Measurements from ENCODE around the gene CRTC1.

The CRTC1 gene

DNA sequence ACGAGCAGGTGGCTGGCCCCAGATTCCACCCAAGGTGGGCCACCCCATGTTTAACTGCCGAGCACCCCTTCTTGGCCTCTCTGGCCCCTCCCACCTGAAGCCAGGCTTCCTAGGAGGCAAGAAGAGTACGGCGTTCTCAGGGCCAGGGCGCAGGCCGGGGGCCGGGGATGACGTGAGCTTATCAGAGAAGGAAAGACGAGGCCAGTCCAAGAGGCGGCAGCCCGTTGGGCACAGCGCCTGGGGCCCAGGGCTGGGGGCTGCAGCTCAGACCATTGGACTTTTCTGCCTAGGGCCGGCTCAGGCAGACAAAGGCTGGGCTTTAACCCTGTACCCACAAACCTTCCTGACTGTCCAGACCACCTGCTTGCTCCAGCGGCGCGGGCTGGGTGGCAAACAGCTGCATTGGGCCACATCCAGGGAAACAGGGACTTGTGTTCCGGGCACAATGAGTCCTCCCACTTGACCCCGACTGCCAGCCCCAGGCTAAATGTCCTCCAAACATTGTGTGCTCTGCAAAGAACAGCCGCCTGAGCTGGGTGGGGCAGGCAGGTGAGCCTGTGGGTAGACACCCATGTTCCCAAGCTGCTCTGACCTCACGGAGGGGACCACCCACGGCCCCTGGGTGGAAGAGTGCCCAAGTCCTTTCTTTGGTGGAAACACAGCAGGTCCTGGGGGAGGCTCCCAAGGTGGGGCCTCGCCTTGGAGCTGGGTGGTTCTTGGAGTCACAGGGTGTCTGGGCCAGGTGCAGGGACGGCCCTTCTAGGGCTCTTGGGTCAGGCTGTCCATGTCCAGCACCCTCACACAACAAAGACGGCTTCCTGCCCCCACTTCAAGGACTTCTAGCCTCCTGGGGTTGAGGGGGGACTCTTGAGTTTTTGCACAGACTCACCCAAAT, 85.8 kb downstream of the CRTC1 start:
- DNase-seq (ENCODE audit: low spot score), result no peak

- DNase-seq (ENCODE audit: low spot score), result no peak
Observed at GRCh38 chr19:18769989-18770528, 86.6 kb downstream of the CRTC1 start.

DNA sequence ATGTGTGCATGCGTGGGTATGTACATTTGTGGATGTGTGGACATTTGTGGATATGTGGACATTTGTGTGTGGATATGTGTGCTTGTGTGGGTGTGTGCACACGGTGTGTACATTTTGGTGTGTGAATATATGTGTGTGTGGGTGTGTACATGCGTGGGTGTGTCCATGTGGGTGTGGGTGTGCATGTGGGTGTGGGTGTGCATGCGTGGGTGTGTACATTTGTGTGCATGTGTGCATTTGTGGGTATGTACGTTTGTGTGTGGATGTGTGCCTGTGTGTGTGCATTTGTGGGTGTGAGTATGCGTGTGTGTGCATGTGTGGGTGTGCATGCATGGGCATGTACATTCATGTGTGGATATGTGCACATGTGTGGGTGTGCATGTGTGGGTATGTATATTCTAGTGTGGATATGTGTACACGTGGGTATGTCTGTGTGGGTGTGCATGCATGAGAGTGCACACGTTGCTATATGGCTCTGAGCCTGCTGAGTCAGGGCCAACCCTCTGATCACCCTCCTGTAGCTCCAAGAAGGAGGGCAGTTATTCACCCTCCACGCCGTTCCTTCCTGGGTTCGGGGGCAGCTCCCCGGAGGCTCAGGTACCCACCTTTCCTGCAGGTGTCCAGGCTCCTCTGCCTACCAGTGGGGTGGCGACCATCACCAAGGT, 87.3 kb downstream of the CRTC1 start:
- DNase-seq (ENCODE audit: low spot score), result no peak

DNA sequence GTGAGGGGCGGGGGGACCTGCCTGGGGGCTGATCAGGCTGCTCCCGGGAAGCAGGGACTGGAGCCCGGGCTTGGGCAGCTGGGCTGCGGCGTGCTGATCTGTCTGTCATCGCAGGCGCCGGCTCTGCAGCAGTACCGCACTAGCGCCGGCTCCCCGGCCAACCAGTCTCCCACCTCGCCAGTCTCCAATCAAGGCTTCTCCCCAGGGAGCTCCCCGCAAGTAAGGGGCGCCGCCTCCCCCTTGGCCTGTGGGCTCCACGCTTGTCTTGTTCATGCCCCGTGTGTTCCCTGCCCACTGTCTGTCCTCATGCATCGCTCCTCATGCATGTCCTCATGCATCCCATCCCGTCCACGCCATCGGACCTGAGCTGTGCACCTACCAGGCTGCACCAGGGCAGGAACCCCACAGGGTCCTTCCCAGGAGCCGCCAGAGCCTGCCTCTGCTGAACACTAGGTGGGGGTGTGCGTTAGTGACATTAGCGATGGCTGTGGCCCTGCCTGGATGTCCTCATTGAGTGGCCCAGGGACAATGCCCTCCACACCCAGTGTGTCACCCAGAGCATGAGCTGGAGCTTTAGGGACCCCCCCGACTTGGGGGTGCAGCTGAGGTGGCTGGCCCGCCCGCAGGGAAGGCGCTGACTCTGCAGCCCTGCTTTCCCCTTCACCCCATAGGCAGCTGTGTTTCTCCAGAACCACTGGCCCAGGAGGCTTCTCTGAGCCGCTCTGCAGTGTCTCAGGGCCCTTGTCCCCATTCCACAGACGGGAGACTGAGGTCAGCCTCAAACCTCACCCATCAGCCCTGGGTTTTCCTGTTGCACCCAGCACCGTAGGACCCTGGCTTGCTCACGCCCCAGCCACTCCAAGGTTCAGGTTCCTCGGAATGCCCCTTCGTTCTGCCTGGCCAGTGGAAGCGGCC, 88.1 kb downstream of the CRTC1 start:
- no peak for DNase-seq (ENCODE audit: low spot score)

DNA sequence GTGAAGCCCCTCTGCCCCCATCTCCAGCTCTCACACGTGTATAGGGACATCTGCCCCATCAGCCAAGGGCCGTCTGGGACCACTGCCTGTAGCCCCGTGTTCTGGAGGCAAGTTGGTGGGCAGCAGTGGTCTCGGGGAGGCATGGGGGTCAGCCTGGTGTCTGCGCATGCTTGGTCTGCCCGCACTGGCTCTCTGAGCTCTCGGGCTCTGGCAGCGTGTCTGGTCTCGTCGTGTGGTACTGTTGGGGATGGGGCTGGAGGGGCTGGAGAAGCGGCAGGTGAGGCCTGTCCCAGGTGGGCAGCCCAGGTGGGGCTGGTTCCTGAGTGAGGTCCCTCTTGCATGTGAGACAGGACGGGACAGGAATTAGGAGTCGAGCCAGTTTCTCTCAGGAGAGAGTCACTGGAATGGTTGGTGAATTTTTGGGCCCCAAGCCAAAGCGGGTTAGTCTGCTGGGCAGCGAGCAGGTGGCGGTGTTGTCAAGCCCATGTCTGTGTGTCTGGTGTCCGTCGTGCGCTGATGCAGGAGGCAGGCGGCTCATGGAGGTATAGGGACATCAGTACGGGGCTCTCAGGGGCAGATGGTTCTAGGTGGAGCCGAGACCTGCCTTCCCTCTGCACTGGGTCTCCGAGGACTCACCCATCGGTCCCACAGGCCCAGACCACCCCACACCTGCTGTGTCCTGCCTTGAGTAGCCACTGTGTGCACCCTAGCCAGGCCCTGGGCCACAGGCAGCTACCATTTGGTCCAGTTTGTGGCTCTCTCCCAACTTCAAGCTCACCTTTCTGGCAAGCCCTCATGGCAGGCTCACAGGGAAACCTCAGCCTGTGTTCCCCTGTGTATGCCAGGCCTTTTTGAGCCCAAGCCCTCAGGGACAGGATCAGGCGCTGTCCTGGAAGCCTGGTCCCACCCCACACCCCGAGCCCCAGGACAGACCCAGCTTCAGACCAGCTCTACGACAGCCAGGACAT, 89.4 kb downstream of the CRTC1 start:
- DNase-seq (ENCODE audit: low spot score), result no peak

DNA sequence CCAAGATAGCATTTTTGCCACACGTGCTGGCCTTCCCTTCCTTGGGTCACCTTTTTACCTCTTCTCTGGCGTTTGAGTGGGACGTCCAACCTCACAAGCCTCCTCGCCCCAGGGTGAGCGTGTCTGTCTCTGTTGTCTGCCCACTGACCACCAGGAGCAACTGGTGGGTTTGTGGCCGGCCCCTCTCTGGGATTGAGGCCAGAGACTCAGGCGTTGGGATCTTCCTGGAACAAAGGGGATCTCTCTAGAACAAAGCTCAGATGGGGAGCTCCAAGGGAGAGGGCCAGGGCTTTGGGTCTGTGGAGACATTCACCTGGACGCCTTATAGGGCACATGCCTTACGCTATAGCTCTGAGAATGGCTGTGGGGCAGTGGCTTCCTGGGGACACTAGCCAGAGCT, 90.2 kb downstream of the CRTC1 start:
- DNase-seq (ENCODE audit: low spot score), result no peak

DNA sequence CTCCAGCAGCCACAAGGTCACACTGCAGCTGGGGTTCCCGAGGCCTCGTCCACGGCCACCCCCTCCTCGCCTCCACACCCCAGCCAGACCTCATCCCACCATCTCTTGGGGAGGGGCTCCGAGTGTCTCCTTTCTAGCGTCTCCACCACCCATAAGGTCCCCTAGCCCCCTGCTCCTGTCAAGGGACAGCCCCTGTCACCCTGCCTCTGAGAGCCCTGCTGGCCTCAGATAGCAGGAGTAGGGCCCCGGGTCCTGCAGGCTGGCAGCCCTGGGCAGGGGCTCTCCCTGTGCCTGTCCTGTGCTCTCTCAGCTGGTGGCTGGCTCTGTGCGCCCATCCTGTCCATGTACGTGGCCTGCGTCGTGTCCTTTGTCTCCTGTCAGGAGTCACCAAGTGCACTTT, 90.6 kb downstream of the CRTC1 start:
- no peak for DNase-seq (ENCODE audit: low spot score)

DNA sequence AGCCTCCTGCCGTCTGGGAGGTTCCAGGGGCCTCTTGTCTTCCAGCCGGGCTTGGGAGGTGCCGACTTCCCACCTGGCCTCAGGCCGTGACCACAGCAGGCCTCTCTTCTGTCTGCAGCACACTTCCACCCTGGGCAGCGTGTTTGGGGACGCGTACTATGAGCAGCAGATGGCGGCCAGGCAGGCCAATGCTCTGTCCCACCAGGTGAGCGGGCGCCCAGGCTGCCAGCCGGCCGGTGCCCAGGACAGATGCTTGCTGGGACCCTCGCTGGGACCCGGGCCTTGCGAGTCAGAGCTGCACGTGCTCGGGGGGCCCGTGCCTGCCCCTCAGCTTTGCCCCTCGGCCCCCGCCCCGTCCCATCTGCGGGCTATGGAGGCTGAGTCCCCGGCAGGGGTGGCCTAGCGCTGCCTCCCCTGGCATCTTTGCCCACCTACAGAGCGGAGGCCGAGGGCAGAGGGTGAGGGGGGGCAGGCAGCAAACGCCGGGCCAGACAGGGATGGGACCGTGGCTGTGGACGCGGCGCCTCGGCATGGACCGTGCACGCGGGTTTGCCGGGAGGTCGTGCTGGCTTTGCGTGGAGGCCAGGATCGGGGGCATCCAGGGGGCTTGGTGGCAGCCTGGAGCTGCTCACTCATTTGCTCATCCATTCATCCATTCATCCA, 91.4 kb downstream of the CRTC1 start:
- DNase-seq (ENCODE audit: low spot score), result no peak

GRCh38 chr19:18775586-18776287, 92.3 kb downstream of the CRTC1 start:
- DNase-seq (ENCODE audit: low spot score), result peak; percentile 90

DNA sequence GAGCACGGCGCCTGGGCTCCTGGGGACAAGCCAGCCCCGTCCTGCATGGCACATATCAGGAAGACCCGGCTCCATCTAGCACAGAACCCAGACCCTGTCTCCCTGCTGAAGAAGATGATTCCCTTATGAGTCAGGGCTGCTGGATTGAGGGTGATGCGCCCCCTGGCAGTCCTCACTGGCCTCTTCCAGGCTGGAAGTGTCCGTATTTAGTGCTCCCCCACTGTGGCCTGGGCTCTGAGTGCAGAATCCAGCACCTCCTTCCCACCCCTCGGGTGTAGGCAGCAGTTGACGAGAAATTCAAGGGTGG, 92.8 kb downstream of the CRTC1 start:
- DNase-seq (ENCODE audit: low spot score), result peak; percentile 77

GRCh38 chr19:18776736-18777135, 93.3 kb downstream of the CRTC1 start:
- DNase-seq (ENCODE audit: low spot score), result peak; percentile 77

- DNase-seq (ENCODE audit: low spot score), result no peak
Observed at GRCh38 chr19:18777301-18778075, 94.0 kb downstream of the CRTC1 start.

DNA sequence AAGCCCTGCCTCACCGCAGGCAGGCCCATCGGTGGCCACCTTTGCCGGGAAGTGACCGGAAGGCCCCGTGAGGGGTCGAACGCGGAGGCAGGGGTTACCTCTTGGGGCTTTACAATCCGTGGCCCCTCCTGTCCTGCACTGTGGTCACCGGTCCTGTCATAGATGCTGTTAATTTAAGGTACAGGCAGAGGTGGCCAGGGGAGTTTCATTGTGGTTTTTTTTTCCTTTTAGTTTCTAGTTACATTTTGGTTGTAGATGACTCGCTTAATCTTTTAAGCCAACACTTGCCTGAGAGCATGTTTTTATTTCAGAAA, 94.6 kb downstream of the CRTC1 start:
- no peak for DNase-seq (ENCODE audit: low spot score)

DNA sequence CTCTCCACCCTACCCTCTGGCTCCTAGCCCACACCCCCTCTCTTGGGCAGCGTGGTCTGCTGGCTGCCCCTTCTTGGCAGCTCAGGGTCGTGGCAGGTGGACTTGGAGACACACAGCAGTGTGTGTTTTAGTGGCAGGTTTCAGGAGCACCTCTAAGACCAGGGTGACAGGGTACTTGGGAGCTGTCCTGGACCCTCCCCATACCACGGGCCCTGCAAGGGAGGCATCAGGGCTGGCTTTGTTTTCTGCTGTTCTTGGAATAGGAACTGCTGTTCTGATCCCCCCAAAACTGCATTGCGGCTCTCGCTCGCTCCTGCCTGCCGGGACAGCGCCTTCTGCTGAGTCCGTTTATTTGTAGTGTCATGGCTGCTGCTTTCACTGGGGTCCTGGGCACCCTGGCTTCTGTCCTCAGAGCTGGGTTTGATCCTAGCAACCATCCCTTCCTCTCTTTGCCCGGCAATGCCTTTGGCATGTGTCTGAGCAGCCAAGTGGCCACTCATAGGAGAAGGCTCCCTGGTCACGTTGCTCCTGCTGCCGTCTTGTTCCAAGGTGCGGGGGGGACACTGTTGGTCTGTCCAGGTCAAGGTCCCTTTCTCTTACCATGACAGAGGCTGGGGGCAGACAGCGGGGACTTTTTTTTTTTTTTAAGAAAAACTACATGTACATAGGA, 95.5 kb downstream of the CRTC1 start:
- DNase-seq (ENCODE audit: low spot score), result no peak

DNA sequence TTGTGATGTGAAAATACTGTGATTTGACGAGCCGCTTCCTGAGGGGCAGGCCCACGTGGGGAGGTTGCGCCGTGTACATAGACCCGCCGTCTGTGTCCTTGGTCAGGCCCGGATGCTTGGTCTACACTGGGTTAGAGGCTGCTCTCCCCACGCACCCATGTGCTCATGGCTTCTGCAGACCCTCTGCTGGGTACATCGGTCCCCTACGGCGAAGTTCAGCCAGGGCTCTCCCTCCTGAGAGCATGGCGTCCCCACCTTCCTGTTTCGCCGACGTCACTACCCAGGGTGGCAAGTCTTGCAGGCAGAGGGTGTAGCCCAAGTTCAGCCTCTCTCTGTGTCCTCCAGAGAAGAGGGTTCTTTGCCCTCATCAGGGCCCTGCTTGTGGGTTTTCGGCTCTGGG, 96.6 kb downstream of the CRTC1 start:
- no peak for DNase-seq (ENCODE audit: low spot score)

GRCh38 chr19:18780631-18781030, 97.2 kb downstream of the CRTC1 start:
- no peak for DNase-seq (ENCODE audit: low spot score)

DNA sequence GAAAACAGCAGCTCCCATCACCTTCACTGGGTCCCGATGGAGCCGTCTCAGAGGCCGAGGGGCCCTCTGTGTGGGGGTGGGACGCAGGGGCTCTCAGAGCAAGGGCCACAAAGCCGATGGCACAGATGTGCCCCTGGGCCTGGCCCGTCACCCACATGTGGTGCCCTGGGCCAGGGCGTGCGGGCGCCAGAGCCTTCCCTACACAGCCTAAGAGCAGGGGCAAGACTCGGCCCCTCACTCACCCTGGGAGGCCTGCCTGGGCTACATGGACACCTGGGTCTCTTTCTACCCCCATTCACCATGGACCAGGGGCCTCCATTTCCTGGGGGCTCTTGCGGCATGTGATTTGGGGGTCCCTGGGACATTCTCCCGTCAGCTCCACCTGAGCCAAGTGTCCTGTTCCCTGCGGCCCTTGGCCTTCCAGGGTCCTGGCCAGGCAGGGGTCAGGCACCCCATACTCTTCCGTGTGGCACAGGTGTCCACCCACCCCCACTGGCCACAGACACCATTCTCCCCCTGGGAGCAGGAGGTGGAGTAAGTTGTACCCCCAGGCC, 97.6 kb downstream of the CRTC1 start:
- DNase-seq (ENCODE audit: low spot score), result no peak

GRCh38 chr19:18781885-18782527, 98.5 kb downstream of the CRTC1 start:
- DNase-seq (ENCODE audit: low spot score), result no peak

Measured in AG20443 (cell line).